ENCODE data around the gene UCN.

DNA sequence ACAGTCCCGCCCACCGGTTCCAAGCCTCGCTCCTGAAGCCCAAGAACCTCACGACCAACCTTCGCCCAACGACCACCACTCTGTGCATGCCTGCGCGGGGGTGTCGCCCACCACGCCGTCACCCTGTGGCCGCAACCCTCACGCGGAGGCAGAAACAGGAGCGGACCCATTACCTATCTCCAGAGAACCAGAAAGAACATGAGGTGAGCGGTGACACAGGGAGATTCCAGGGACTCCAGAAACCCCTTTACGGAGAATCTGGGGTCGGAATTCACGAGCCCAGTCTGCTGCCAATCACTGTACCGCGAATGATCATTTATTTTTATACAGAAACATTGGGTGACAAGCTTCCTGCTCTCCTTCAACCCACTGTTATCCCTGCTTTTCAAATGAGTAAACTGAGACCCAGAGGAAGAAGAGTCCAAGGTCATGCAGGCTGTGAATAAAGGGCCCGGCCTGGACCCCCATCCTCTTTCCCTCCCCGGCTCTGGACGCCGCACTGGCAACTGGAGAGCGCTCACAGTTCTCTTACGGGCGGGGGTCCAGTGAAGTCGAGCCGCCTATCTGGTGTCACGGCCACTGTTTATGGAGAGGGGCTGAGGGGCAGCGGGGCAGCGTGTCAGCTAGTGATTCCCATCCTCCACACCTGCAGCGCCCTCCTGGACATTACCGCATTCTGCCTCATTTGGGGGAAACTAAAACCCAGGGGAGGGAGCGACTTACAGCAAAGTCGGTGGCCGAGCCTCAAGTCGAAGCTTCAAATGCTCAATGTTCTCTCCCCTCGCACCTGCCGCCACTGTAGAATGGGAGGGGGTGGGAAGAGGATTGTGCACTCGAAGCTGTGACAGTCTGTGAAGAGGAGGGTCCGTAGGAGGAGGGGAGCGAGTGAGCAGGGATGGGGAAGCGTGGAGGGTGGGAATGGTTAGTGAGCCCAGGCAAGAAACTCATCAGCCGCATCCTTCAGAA, 44.7 kb downstream of the UCN start:
- TF ChIP-seq CTCF (IDR thresholded peaks at IDR 0.05) (no peak), REST (IDR thresholded peaks at IDR 0.05; ENCODE audit: insufficient read depth in 1 of 2, low read depth in 2 of 2, low read length in 1 of 2) (no peak)

Data from Panc1 (cell line).